KMS-11 (cell line): ENCODE results near the gene FLNB.

ENCODE experiments used
- H2AFZ ChIP-seq: fragments of 200-600 bp; sonication (generic); 2 replicates; pipeline ENCODE4 v1.6.1; 2016; ENCODE audit warnings: antibody characterized with exemption, mixed run types, low read depth
- H3K27ac ChIP-seq: fragments of 200-600 bp; sonication (generic); 2 replicates; pipeline ENCODE4 v1.6.1; 2016; ENCODE audit warnings: mild to moderate bottlenecking, mixed run types
- H3K27me3 ChIP-seq: fragments of 200-600 bp; sonication (generic); 2 replicates; pipeline ENCODE4 v1.6.1; 2017; ENCODE audit warnings: mild to moderate bottlenecking, low read depth, mixed run types, moderate library complexity; ENCODE audit not compliant: insufficient read depth
- H3K36me3 ChIP-seq: fragments of 200-600 bp; sonication (generic); 2 replicates; pipeline ENCODE4 v1.6.1; 2017; ENCODE audit warnings: mild to moderate bottlenecking, mixed run types; ENCODE audit not compliant: insufficient read depth
- H3K4me1 ChIP-seq: fragments of 200-600 bp; sonication (generic); 2 replicates; pipeline ENCODE4 v1.6.1; 2016; ENCODE audit warnings: mild to moderate bottlenecking, low read depth, mixed run types; ENCODE audit not compliant: poor library complexity, severe bottlenecking
- H3K4me2 ChIP-seq: fragments of 200-600 bp; sonication (generic); 2 replicates; pipeline ENCODE4 v1.7.0; 2016; ENCODE audit warnings: mild to moderate bottlenecking, mixed run types
- H3K4me3 ChIP-seq: fragments of 200-600 bp; sonication (generic); IDR thresholded peaks from 2 replicates; pipeline ENCODE4 v1.6.1; 2017; ENCODE audit warnings: low read depth, low read length, mixed read lengths; ENCODE audit not compliant: insufficient read depth
- H3K79me2 ChIP-seq: fragments of 200-600 bp; sonication (generic); 2 replicates; pipeline ENCODE4 v1.6.1; 2016; ENCODE audit warnings: low read depth, mixed run types; ENCODE audit not compliant: insufficient read depth
- H3K9ac ChIP-seq: fragments of 200-600 bp; sonication (generic); 2 replicates; pipeline ENCODE4 v1.6.1; 2016; ENCODE audit warnings: mild to moderate bottlenecking, mixed run types
- H4K20me1 ChIP-seq: fragments of 200-600 bp; sonication (generic); 2 replicates; pipeline ENCODE4 v1.6.1; 2016; ENCODE audit warnings: mild to moderate bottlenecking, mixed run types; ENCODE audit not compliant: insufficient read depth
- CTCF ChIP-seq: fragments of 200-600 bp; sonication (generic); conservative IDR thresholded peaks from 2 replicates; pipeline ENCODE4 v1.6.1; 2017; ENCODE audit warnings: low read depth, mild to moderate bottlenecking, antibody characterized with exemption, low read length, moderate library complexity, mixed read lengths

FLNB gene

GRCh38 chr3:58150130-58150809, 142.0 kb downstream of the FLNB start:
- no peaks in the 10 kb centered on the region for H3K79me2 ChIP-seq
- H2AFZ ChIP-seq, result no peak overlapping the region
- TF ChIP-seq CTCF, result no peak
- no peak overlapping the region for H3K9ac ChIP-seq
- H3K36me3 ChIP-seq, result no peaks in the 10 kb centered on the region
- no peak overlapping the region for H3K4me3 ChIP-seq
- no peak overlapping the region for H3K4me2 ChIP-seq
- H3K27ac ChIP-seq, result no peak overlapping the region
- no peaks in the 10 kb centered on the region for H3K27me3 ChIP-seq
- H4K20me1 ChIP-seq, result no peaks in the 10 kb centered on the region
- H3K4me1 ChIP-seq, result no peaks in the 10 kb centered on the region

- Histone ChIP-seq H2AFZ (no peak overlapping the region), H4K20me1 (no peaks in the 10 kb centered on the region), H3K27me3 (no peaks in the 10 kb centered on the region), H3K9ac (no peak overlapping the region), H3K4me3 (no peak overlapping the region), H3K4me1 (no peaks in the 10 kb centered on the region), H3K79me2 (no peaks in the 10 kb centered on the region), H3K27ac (no peak overlapping the region), H3K36me3 (no peaks in the 10 kb centered on the region), H3K4me2 (no peak overlapping the region)
- TF ChIP-seq CTCF, result no peak
Observed at GRCh38 chr3:58150810-58151199, 142.6 kb downstream of the FLNB start.

GRCh38 chr3:58151637-58152036, 143.4 kb downstream of the FLNB start:
- Histone ChIP-seq H3K9ac (no peak overlapping the region), H3K36me3 (no peaks in the 10 kb centered on the region), H3K4me2 (no peak overlapping the region), H2AFZ (no peak overlapping the region), H3K4me3 (no peak overlapping the region), H3K4me1 (no peaks in the 10 kb centered on the region), H3K27ac (no peak overlapping the region), H4K20me1 (no peaks in the 10 kb centered on the region), H3K79me2 (no peaks in the 10 kb centered on the region), H3K27me3 (no peaks in the 10 kb centered on the region)
- no peak for TF ChIP-seq CTCF

GRCh38 chr3:58152225-58153015, 144.2 kb downstream of the FLNB start:
- no peak overlapping the region for H3K4me2 ChIP-seq
- H3K36me3 ChIP-seq, result no peaks in the 10 kb centered on the region
- no peak overlapping the region for H3K27ac ChIP-seq
- H3K9ac ChIP-seq, result no peak overlapping the region
- H2AFZ ChIP-seq, result no peak overlapping the region
- H3K4me3 ChIP-seq, result no peak overlapping the region
- H3K27me3 ChIP-seq, result no peaks in the 10 kb centered on the region
- H4K20me1 ChIP-seq, result no peaks in the 10 kb centered on the region
- no peaks in the 10 kb centered on the region for H3K4me1 ChIP-seq
- no peak for TF ChIP-seq CTCF
- H3K79me2 ChIP-seq, result no peaks in the 10 kb centered on the region
